GM20000 (cell line): ENCODE data around the gene PRDM13.
"Not testable (repeated sequence)": the region's sequence is repeated elsewhere in the genome, so short reads cannot be mapped to it uniquely, and the experiment has no call there.

ENCODE experiments used
- DNase-seq: peaks from one replicate; pipeline ENCODE4 v3.0.0; 2012; ENCODE audit warnings: low spot score
- CTCF ChIP-seq: IDR thresholded peaks from 2 replicates; pipeline ENCODE4 v1.5.1; 2012; ENCODE audit warnings: mild to moderate bottlenecking, control low read depth; ENCODE audit errors: extremely low read depth, missing control alignments

PRDM13 gene

GRCh38 chr6:99590728-99591672 is 15.6 kb upstream of the PRDM13 start:
- no peak for DNase-seq

GRCh38 chr6:99591673-99592364 is 14.8 kb upstream of the PRDM13 start:
- no peak for TF ChIP-seq CTCF
- no peak for DNase-seq

More at GRCh38 chr6:99590728-99591672, 15.6 kb upstream of the PRDM13 start:
- TF ChIP-seq CTCF, result no peak

- no peak for DNase-seq
- no peak for TF ChIP-seq CTCF
Measured at GRCh38 chr6:99592900-99593299, 13.7 kb upstream of the PRDM13 start.

GRCh38 chr6:99594696-99595095 is 11.9 kb upstream of the PRDM13 start:
- DNase-seq, result not testable (repeated sequence)

GRCh38 chr6:99602520-99603420 is 3.9 kb upstream of the PRDM13 start:
- no peak for TF ChIP-seq CTCF
- peak; percentile 33 for DNase-seq

GRCh38 chr6:99603421-99604165 is 3.0 kb upstream of the PRDM13 start:
- peak; percentile 60 for DNase-seq
- no peak for TF ChIP-seq CTCF
